Measurements from ENCODE around the gene CLEC14A.

The CLEC14A gene, protein sequence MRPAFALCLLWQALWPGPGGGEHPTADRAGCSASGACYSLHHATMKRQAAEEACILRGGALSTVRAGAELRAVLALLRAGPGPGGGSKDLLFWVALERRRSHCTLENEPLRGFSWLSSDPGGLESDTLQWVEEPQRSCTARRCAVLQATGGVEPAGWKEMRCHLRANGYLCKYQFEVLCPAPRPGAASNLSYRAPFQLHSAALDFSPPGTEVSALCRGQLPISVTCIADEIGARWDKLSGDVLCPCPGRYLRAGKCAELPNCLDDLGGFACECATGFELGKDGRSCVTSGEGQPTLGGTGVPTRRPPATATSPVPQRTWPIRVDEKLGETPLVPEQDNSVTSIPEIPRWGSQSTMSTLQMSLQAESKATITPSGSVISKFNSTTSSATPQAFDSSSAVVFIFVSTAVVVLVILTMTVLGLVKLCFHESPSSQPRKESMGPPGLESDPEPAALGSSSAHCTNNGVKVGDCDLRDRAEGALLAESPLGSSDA

DNA sequence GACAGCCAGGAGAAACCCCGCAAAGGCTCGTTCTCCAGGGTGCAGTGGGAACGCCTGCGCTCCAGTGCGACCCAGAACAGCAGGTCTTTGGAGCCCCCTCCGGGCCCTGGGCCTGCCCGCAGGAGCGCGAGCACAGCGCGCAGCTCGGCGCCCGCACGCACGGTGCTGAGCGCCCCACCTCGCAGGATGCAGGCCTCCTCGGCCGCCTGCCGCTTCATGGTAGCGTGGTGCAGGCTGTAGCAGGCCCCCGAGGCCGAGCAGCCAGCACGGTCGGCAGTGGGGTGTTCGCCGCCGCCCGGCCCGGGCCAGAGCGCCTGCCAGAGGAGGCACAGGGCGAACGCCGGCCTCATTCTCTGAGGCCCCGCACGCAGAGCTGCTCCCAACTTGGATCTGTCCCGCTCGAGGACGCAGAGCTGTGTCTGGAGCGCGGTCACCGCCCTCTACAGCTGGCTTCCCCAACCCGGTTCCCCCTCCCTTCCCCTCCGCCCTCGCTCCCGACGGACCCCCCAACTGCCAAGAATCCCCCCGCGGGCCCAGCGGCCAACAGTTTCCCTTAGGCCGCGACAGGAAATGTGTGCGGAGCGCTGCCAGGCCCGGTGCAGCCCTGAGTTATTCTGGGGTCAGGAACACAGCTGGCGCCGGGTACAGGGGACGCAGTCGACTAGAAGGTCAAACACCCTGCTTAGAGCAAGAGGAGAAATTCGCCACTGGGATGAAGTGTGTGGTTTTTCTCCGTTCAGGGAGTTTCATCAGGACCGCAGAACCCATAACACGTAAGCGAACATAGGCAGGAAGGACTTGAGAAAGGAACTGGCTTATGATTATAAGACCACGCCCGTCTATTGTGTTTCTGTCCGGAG is at the start of gene CLEC14A:
TSS of gene CLEC14A (minus strand) at position 421 of the 860 bp plus-strand sequence. CDS start at position 350, 71 bp downstream.
- DNase-seq (ENCODE audit: low spot score) = no peak

DNA sequence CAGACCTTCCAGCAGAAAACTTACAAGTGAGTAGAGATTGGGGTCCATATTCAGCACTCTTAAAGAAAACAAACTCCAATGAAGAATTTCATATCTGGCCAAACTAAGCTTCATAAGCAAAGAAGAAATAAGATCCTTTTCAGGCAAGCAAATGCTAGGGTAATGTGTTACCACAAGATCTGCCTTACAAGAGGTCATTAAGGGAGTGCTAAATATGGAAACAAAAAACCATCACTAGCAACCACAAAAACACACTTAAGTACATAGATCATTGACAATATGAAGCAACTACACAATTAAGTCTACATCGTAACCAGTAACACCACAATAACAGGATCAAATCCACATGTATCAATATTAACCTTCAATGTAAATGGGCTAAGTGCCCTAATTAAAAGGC is 47.1 kb upstream of the CLEC14A start:
- no peak for DNase-seq (ENCODE audit: low spot score)

DNA sequence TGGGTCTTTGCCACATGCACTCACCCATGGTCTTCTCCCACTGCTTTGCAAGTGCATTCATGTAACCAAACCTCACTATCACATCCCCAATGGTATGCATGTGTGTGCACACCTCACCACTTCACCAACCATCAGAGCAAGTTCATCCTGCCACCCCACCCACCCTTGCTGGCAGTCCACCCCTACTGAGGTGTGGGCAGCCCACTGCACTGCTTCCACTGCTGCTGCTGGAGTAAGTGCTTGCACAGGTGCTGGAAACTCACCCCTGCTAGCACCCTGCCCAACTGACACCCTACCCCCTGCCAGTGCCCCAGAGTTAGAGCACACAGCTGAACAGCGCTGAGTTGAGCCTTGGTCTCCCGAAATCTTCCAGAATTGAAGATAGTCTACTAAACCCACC is 46.1 kb upstream of the CLEC14A start:
- no peak for DNase-seq (ENCODE audit: low spot score)

GRCh38 chr14:38297681-38298080 is 41.8 kb upstream of the CLEC14A start:
- DNase-seq (ENCODE audit: low spot score) = no peak

DNA sequence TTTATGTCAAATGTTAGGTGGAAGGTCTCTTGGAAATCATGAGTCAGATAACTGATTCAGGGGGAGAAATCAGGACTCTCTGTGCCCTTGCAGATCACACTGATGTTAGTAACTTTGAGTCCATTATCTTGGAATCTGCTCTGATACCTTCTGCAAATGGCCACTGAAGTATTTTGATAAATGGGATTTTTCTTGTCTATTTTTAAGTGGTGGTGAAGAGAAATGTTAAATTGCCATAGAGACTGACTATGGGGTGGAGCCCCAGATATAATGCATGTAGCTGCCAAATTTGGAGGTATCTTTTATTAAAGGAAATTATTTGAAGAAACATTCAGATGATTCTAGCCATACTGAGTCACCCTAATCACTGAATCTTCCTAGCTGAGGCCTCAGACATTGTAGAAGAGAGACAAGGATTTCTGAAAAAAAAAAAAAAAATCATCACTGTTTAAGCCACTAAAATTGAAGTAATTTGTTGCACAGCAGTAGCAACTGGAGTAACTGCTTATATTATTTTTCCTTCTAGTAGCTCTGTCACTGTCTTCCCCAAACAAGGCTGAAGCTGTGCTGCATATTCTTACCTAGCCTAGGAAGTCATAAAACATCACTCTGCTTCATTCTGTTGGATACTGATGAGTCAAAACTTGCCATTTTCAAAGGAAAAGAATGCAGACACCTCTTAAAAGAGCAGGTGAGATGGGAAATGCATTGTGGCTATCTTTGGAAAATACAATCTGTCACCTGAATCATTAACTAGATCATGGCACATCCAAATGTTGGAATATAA is 36.0 kb upstream of the CLEC14A start:
- no peak for DNase-seq (ENCODE audit: low spot score)

DNA sequence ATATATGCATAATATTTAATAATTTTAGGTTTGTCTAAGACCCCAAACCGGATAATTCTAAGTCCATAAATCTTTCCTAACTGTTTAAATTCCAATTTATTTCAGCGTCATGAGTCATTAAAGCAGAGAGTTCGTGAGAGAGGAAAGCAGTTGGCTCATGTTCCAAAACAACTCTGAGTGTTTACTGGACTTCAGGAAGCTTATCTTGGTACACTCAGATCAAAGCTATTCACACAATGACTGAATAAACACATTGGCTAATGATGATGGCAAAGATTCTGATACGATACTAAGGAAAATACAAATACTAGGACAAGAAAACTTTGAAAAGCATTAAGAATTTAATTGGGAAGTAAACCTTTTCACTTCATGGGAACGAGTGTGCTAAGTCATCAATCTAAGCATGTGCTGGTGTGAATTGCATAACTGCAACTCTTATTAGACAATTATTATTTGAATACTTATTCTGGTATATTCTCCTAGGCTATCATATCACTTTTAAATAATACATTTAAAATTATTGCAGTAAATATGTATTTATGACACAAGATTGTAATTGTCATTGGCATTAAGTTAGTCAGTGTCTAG is 34.8 kb upstream of the CLEC14A start:
- peak; percentile 25 for DNase-seq (ENCODE audit: low spot score)

- no peak for DNase-seq (ENCODE audit: low spot score)
Measured at GRCh38 chr14:38286452-38286851, 30.6 kb upstream of the CLEC14A start.

DNA sequence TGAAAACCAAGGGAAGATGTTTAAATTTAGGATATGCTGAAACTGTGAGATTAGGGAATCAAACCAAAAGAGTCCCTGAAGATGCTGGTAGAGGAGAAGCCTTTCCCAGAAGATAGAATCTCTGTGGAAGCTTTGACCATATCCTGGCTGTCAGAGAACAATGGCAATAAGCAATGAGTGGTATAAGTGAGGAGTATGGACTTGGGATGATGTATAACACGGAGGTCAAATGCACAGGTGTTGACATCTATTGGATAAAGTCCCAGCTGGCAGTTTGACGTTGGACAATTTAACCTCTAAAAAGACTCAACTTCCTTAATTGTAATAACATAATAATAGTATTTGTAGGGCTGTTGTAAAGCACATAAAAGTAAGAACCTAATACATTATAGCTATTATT is 30.1 kb upstream of the CLEC14A start:
- DNase-seq (ENCODE audit: low spot score) = no peak

DNA sequence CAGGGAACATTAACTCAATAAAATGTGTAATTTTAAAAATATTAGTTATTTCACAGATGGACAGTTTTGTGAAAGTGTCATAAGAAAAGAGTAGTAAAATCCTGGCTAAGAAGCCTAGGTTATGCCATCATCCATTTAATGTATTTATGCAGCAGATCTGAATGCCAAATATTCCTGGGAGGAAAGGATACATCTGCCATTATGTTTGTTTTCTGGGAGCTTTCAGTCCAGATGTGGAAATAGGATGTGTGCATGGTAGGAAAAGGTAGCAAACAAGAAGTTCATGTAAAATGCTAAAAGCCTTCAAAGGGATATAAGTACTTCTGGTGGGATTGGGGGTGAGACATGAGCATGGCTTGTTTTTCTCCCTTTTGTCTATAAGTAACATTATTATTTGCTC is 27.0 kb upstream of the CLEC14A start:
- no peak for DNase-seq (ENCODE audit: low spot score)

- DNase-seq (ENCODE audit: low spot score) = no peak
Measured at GRCh38 chr14:38280081-38280480, 24.2 kb upstream of the CLEC14A start.

GRCh38 chr14:38279572-38279971 is 23.7 kb upstream of the CLEC14A start:
- DNase-seq (ENCODE audit: low spot score) = no peak

- DNase-seq (ENCODE audit: low spot score) = no peak
Measured at GRCh38 chr14:38278035-38278434, 22.1 kb upstream of the CLEC14A start.

DNA sequence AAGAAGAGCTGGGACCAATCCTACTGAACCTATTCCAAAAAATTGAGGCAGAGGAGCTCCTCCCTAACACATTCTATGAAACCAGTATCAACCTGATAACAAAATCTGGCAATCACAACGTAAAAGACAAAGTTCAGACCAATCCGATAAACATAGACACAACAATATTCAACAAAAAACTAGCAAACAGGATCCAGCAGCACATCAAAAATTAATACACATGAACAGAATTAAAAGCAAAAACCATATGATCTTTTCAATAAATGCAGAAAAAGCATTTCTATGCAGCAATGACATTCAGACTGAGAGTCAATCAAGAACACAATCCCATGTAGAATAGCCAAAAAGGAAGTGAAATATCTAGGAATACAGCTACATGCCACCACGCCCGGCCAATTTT is 7.0 kb upstream of the CLEC14A start:
- DNase-seq (ENCODE audit: low spot score) = no peak

- no peak for DNase-seq (ENCODE audit: low spot score)
Measured at GRCh38 chr14:38261620-38262019, 5.7 kb upstream of the CLEC14A start.

GRCh38 chr14:38257507-38257906 is 1.6 kb upstream of the CLEC14A start:
- DNase-seq (ENCODE audit: low spot score) = peak; percentile 38

- DNase-seq (ENCODE audit: low spot score) = no peak
Measured at GRCh38 chr14:38256533-38256840, 594 bp upstream of the CLEC14A start.

DNA sequence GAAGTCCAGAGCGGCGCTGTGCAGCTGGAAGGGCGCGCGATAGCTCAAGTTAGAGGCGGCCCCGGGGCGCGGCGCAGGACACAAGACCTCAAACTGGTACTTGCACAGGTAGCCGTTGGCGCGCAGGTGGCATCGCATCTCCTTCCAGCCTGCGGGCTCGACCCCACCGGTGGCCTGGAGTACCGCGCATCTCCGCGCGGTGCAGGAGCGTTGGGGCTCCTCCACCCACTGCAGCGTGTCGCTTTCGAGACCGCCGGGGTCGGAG is 553 bp downstream of the CLEC14A start:
- peak; percentile 18 for DNase-seq (ENCODE audit: low spot score)

DNA sequence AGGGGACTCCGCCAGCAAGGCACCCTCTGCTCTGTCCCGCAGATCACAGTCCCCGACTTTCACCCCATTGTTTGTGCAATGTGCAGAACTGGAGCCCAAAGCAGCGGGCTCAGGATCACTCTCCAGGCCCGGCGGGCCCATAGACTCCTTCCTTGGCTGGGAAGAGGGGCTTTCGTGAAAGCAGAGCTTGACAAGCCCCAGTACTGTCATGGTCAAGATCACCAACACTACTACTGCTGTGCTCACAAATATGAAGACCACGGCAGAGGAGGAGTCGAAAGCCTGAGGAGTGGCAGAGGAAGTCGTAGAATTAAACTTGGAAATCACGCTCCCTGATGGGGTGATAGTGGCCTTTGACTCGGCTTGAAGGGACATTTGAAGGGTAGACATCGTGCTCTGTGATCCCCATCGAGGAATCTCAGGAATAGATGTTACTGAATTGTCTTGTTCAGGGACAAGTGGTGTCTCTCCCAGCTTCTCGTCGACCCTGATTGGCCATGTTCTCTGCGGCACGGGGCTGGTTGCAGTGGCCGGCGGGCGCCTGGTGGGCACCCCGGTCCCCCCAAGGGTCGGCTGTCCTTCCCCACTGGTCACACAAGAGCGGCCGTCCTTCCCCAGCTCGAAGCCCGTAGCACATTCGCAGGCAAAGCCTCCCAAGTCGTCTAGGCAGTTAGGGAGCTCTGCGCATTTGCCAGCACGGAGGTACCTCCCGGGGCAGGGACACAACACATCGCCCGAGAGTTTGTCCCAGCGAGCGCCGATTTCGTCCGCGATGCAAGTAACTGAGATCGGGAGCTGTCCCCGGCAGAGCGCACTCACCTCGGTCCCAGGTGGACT is 1.1 kb downstream of the CLEC14A start:
- DNase-seq (ENCODE audit: low spot score) = no peak

DNA sequence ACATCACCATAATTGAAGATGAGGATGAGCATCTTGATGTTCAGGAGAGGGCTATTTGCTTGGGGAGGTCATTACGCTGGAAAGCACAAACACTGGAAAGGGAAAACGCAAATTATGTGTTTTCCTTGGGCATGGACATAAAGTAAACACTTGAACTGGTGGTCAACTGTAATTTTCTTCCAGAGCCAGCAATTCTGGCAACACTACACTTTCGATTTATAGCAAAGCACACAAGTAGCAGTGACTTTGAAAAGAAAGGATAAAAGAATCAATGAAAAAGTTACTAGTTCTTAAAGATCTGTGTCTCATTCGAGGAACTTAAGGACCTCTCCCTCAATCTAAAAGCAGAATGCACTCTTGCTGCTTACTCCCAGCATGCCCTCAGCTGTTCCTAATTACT is 2.2 kb downstream of the CLEC14A start:
- DNase-seq (ENCODE audit: low spot score) = no peak

DNA sequence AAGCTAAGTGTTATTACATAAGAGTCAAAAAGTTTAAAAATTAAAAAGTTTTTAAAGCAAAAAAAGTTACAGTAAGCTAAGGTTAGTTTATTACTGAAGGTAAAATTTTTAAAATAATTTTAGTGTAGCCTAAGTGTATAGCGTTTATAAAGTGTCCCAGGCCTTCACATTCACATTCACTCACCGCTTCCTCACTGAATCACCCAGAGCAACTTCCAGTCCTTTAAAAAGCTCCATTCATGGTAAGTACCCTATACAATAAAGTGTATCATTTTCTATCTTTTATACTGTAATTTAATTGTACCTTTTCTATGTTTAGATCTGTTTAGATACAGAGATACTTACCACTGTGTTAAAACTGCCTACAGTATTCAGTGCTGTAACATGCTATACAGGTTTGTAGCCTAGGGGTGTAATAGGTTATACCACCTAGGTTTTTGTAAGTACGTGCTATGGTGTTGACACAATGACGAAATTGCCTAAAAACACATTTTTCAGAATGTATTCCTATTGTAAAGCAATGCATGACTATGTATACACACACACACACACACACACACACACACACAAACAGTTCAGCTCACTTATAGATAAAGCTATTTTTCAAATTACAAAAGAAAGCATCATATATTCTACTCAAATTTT is 3.7 kb downstream of the CLEC14A start:
- no peak for DNase-seq (ENCODE audit: low spot score)

DNA sequence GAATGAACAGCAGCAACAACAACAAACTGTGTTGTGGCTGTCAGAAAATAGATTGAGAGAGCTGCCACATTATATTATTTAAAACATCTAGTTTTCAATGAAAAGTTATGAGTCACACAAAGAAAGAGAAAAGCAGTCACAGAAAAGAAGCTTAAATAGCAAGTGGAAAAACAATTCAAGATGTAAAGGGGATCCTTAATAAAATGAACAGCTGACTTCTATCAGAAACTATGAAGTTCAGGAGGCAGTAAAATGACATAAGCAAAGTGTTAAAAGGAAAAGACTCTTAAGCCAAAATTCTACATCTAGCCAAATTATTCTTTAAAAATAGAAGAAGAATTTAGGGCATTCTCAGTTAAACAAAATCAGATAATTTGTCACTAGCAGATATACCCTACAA is 5.6 kb downstream of the CLEC14A start:
- DNase-seq (ENCODE audit: low spot score) = no peak
